HL-60 (cell line): Measurements from ENCODE around the gene SMPD1.

Experiments
- POLR2AphosphoS5 ChIP-seq: IDR thresholded peaks from 2 replicates; pipeline ENCODE4 v1.6.1; 2012; ENCODE audit warnings: low read depth
- SPI1 ChIP-seq: IDR thresholded peaks from 2 replicates; pipeline ENCODE4 v1.6.1; 2012; ENCODE audit warnings: low read depth, mild to moderate bottlenecking, borderline replicate concordance
- TF ChIP-seq, protein P1 (sequence below): IDR thresholded peaks from one replicate; pipeline ENCODE4 v1.5.1; 2011; ENCODE audit warnings: low read length, control low read depth, inconsistent platforms; ENCODE audit not compliant: insufficient read depth

- TF ChIP-seq, protein P1, sequence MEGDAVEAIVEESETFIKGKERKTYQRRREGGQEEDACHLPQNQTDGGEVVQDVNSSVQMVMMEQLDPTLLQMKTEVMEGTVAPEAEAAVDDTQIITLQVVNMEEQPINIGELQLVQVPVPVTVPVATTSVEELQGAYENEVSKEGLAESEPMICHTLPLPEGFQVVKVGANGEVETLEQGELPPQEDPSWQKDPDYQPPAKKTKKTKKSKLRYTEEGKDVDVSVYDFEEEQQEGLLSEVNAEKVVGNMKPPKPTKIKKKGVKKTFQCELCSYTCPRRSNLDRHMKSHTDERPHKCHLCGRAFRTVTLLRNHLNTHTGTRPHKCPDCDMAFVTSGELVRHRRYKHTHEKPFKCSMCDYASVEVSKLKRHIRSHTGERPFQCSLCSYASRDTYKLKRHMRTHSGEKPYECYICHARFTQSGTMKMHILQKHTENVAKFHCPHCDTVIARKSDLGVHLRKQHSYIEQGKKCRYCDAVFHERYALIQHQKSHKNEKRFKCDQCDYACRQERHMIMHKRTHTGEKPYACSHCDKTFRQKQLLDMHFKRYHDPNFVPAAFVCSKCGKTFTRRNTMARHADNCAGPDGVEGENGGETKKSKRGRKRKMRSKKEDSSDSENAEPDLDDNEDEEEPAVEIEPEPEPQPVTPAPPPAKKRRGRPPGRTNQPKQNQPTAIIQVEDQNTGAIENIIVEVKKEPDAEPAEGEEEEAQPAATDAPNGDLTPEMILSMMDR: peak; percentile 95
- TF ChIP-seq POLR2AphosphoS5 (no peak), SPI1 (no peak)
Observed at GRCh38 chr11:6362873-6363678, 27.2 kb upstream of the SMPD1 start.
